K562 (cell line): ENCODE data around the gene SAFB. TPM values are rescaled to one million over a fixed set of nuclear protein-coding genes. Genes with fewer than 3 reads are reported as not detected.

Experiments used
- CBX8 ChIP-seq: fragments of 200-600 bp; sonication (generic); IDR thresholded peaks from 2 replicates; pipeline ENCODE4 v1.6.1; 2012; ENCODE audit warnings: borderline replicate concordance, mixed run types, low read depth, mild to moderate bottlenecking, moderate library complexity, mixed read lengths, low read length, control low read depth, inconsistent platforms; ENCODE audit not compliant: poor library complexity, severe bottlenecking; ENCODE audit errors: extremely low read depth
- CCNT2 ChIP-seq: IDR thresholded peaks from 2 replicates; pipeline ENCODE4 v1.6.1; 2011; ENCODE audit warnings: borderline replicate concordance, low read depth, mild to moderate bottlenecking, moderate library complexity, mixed read lengths, low read length; ENCODE audit not compliant: insufficient read length; ENCODE audit errors: extremely low read depth
- CREB1 ChIP-seq, 2 experiments: sonication (generic) in 1 of 2; formaldehyde crosslinking in 1 of 2; IDR thresholded peaks; 2 replicates each; pipeline versions ENCODE4 v1.6.1 to v1.8.0; 2012 to 2022; ENCODE audit warnings: inconsistent platforms in 1 of 2, mild to moderate bottlenecking in 1 of 2, missing genetic modification reagents in 1 of 2, moderate library complexity in 1 of 2
- DNMT1 ChIP-seq: fragments of 450-650 bp; IDR thresholded peaks from 2 replicates; pipeline ENCODE4 v1.6.1; 2016; ENCODE audit warnings: antibody characterized with exemption, mild to moderate bottlenecking
- E2F3 ChIP-seq: fragments of 250-450 bp; sonication (Bioruptor Pico); IDR thresholded peaks from 2 replicates; pipeline ENCODE4 v1.4.0; 2020; ENCODE audit warnings: mild to moderate bottlenecking
- E2F4 ChIP-seq: sonication (generic); formaldehyde crosslinking; IDR thresholded peaks from 2 replicates; pipeline ENCODE4 v1.8.0; 2022; ENCODE audit warnings: mild to moderate bottlenecking, low read depth, missing genetic modification reagents
- ELF4 ChIP-seq: fragments of 450-650 bp; formaldehyde crosslinking; IDR thresholded peaks from 2 replicates; pipeline ENCODE4 v1.4.0; 2022; ENCODE audit warnings: missing genetic modification characterization
- GTF2E2 ChIP-seq: fragments of 200-800 bp; sonication (Bioruptor generic); IDR thresholded peaks from 2 replicates; pipeline ENCODE4 v1.6.1; 2016; ENCODE audit warnings: missing genetic modification characterization, missing compliant biosample characterization
- HDAC1 ChIP-seq, 2 experiments: fragments of 450-650 bp; IDR thresholded peaks; 2 replicates each; pipeline ENCODE4 v1.6.1; 2016 to 2017; ENCODE audit warnings: inconsistent platforms in 1 of 2, mild to moderate bottlenecking in 1 of 2, moderate library complexity in 1 of 2
- KAT7 ChIP-seq: sonication (generic); formaldehyde crosslinking; IDR thresholded peaks from 2 replicates; pipeline ENCODE4 v1.8.0; 2022; ENCODE audit warnings: missing genetic modification reagents, mild to moderate bottlenecking, borderline replicate concordance
- MEIS2 ChIP-seq: fragments of 450-650 bp; IDR thresholded peaks from 2 replicates; pipeline ENCODE4 v1.6.1; 2014; ENCODE audit warnings: mild to moderate bottlenecking; ENCODE audit not compliant: partially characterized antibody
- NFRKB ChIP-seq: fragments of 450-650 bp; IDR thresholded peaks from 2 replicates; pipeline ENCODE4 v1.6.1; 2016; ENCODE audit warnings: low read depth
- PHF8 ChIP-seq: fragments of 200-600 bp; sonication (generic); IDR thresholded peaks from 2 replicates; pipeline ENCODE4 v1.6.1; 2012; ENCODE audit warnings: mixed run types, mild to moderate bottlenecking, inconsistent platforms, low read length, moderate library complexity, borderline replicate concordance
- POLR2H ChIP-seq: IDR thresholded peaks from 2 replicates; pipeline ENCODE4 v1.6.1; 2016; ENCODE audit warnings: missing genetic modification characterization, low read depth, mild to moderate bottlenecking, control low read depth, missing compliant biosample characterization, moderate library complexity
- PPARD ChIP-seq: fragments of 250-450 bp; sonication (Bioruptor Pico); IDR thresholded peaks from 2 replicates; pipeline ENCODE4 v1.8.0; 2022; ENCODE audit warnings: inconsistent platforms, mild to moderate bottlenecking, moderate library complexity
- SAFB2 ChIP-seq: fragments of 200-400 bp; formaldehyde crosslinking; IDR thresholded peaks from 2 replicates; pipeline ENCODE4 v1.6.1; 2018; ENCODE audit warnings: borderline replicate concordance, low read length, low read depth, moderate library complexity; ENCODE audit not compliant: severe bottlenecking
- SMC3 ChIP-seq: conservative IDR thresholded peaks from 2 replicates; pipeline ENCODE4 v1.6.1; 2011; ENCODE audit warnings: low read depth, low read length, improper control_type of control experiment; ENCODE audit not compliant: insufficient read depth
- SPI1 ChIP-seq: IDR thresholded peaks from 2 replicates; pipeline ENCODE4 v1.6.1; 2011; ENCODE audit warnings: low read depth, low read length, control low read depth, borderline replicate concordance
- TAF1 ChIP-seq: IDR thresholded peaks from 2 replicates; pipeline ENCODE4 v1.6.1; 2011; ENCODE audit warnings: mild to moderate bottlenecking, low read length, moderate library complexity; ENCODE audit not compliant: insufficient read depth, control insufficient read depth, severe bottlenecking; ENCODE audit errors: extremely low read depth
- THAP12 ChIP-seq: fragments of 250-450 bp; sonication (Bioruptor Pico); IDR thresholded peaks from 2 replicates; pipeline ENCODE4 v1.9.0; 2021; ENCODE audit warnings: mild to moderate bottlenecking, inconsistent platforms
- THRAP3 ChIP-seq: fragments of 450-650 bp; IDR thresholded peaks from 2 replicates; pipeline ENCODE4 v1.6.1; 2016; ENCODE audit warnings: mild to moderate bottlenecking, inconsistent platforms, borderline replicate concordance
- ZNF134 ChIP-seq: fragments of 250-450 bp; sonication (Bioruptor Pico); conservative IDR thresholded peaks from 2 replicates; pipeline ENCODE4 v1.4.0; 2020
- ZNF263 ChIP-seq: sonication (generic); formaldehyde crosslinking; IDR thresholded peaks from 2 replicates; pipeline ENCODE4 v1.8.0; 2022; ENCODE audit warnings: mild to moderate bottlenecking, missing genetic modification reagents, borderline replicate concordance
- polyA plus RNA-seq, 8 experiments: library from polyadenylated mRNA; depleted of rRNA in 4 of 8; stranded (reverse) in 5 of 8; unstranded in 3 of 8; fragments of >200 nt; fragmentation: Nextera tagmentation in 2 of 8; fragmentation: Illumina TruSeq in 1 of 8; extraction: Ambion mirVana in 2 of 8; extraction: Trizol in 1 of 8; gene quantifications; 2 replicates each; pipeline versions ENCODE4 v1.2.1 to v1.2.3, GENCODE V29; 2011 to 2014; ENCODE audit warnings: inconsistent platforms in 1 of 8, missing spikeins in 1 of 8
- total RNA-seq, 7 experiments: library from RNA; depleted of rRNA in 6 of 7; stranded (reverse); fragments of >200 nt in 6 of 7; fragmentation: Illumina TruSeq in 2 of 7; extraction: Trizol in 2 of 7; gene quantifications; 2 replicates each; pipeline versions ENCODE4 v1.2.1 to v1.2.3, GENCODE V29; 2011 to 2021; ENCODE audit warnings: low replicate concordance in 1 of 7

SAFB gene
- total and polyA plus RNA-seq, 9 of the 15 experiments (the other 6 are each of a cell fraction or from before 2014, with no cell fraction given) = 1.1 to 151 (median 83.1) TPM

GRCh38 chr19:5622465-5623396, at the start of gene SAFB, which contains the start of gene SAFB2 (continued):
- TF ChIP-seq GTF2E2 (tag) (peak; percentile 93), E2F4 (CRISPR knock-in tag) (peak; percentile 39; the same call in 1 of the 2 replicates), DNMT1 (no peak), PHF8 (peak; percentile 92), ZNF134 (CRISPR knock-in tag) (peak; percentile 65; the same call in 1 of the 2 replicates), SPI1 (0 out of 2 replicates have a peak, but pooled peaks have one; percentile 0), PPARD (CRISPR knock-in tag) (no peak), NFRKB (peak; percentile 76), E2F3 (CRISPR knock-in tag) (no peak; the same call in 1 of the 2 replicates), SAFB2 (no peak), SMC3 (no peak), TAF1 (peak; percentile 86), CBX8 (no peak), THAP12 (CRISPR knock-in tag) (no peak; the same call in 1 of the 2 replicates), MEIS2 (peak; percentile 99), ELF4 (CRISPR knock-in tag) (peak; percentile 73), POLR2H (peak; percentile 94), ZNF263 (CRISPR knock-in tag) (0 out of 2 replicates have a peak, but pooled peaks have one; percentile 4), KAT7 (peak; percentile 68; the same call in 1 of the 2 replicates), THRAP3 (no peak), CREB1 (IDR thresholded peaks at IDR 0.05) (peak; percentile 49; the same call in 1 of the 2 replicates), CREB1 (CRISPR knock-in tag; IDR thresholded peaks at IDR 0.05) (peak; percentile 78), HDAC1 (IDR thresholded peaks at IDR 0.05) (peak in 1 of 2 experiments; percentile 79; a peak in 2 of 4 replicates), CCNT2 (peak; percentile 86)
